IPS-18a (cell line): ENCODE data around the gene ZC3H12A.

Experiments
- H3K27ac ChIP-seq: one replicate; pipeline ENCODE4 v1.5.1; 2013; ENCODE audit warnings: low read length
- H3K27me3 ChIP-seq: one replicate; pipeline ENCODE4 v1.6.1; 2013; ENCODE audit warnings: mild to moderate bottlenecking, low read length; ENCODE audit not compliant: control insufficient read depth, insufficient read depth
- H3K36me3 ChIP-seq: one replicate; pipeline ENCODE4 v1.6.1; 2013; ENCODE audit warnings: low read depth, low read length; ENCODE audit not compliant: control insufficient read depth
- H3K4me1 ChIP-seq: one replicate; pipeline ENCODE4 v1.6.1; 2013; ENCODE audit warnings: low read depth, low read length; ENCODE audit not compliant: control insufficient read depth
- H3K4me3 ChIP-seq: one replicate; pipeline ENCODE4 v1.5.1; 2013; ENCODE audit warnings: low read length
- H3K9ac ChIP-seq: one replicate; pipeline ENCODE4 v1.6.1; 2013; ENCODE audit warnings: mild to moderate bottlenecking, low read length, moderate library complexity
- H3K9me3 ChIP-seq: one replicate; pipeline ENCODE4 v1.6.1; 2013; ENCODE audit warnings: low read depth, low read length; ENCODE audit not compliant: control insufficient read depth

Gene ZC3H12A

GRCh38 chr1:37480581-37481288 lies 6.4 kb downstream of the ZC3H12A start:
- Histone ChIP-seq H3K4me1 (peaks cover 16% of the 10 kb centered on the region), H3K27me3 (no peaks in the 10 kb centered on the region), H3K9me3 (no peaks in the 10 kb centered on the region), H3K4me3 (no peak overlapping the region), H3K36me3 (peaks cover 29% of the 10 kb centered on the region), H3K9ac (no peak overlapping the region), H3K27ac (no peak overlapping the region)

DNA sequence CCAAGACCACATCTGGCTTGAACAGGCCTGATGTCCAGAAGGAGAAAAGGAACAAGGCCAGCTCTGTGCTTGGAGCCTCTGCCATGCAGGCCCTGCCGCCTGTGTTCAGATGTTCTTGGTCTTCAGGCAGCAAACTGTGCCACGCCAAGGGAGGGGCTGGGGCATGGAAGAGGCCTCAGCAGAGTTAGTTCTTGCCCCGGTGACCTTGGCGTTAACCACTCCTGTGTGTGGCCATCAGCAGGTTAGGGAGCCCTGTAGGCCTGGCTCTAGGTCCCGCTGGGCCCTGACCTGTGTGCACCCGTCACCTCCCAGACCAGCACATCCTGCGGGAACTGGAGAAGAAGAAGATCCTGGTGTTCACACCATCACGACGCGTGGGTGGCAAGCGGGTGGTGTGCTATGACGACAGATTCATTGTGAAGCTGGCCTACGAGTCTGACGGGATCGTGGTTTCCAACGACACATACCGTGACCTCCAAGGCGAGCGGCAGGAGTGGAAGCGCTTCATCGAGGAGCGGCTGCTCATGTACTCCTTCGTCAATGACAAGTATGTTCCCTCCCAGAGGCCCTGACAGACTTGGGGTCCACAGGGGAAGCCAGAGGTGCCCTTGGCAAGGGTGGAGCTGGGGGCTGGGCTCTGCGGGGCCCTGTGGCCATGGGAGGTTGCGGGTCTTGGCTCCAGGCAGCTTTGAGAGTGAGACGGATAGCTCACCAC lies 7.1 kb downstream of the ZC3H12A start:
- H3K4me3 ChIP-seq: no peak overlapping the region
- peaks cover 26% of the 10 kb centered on the region for H3K36me3 ChIP-seq
- no peaks in the 10 kb centered on the region for H3K27me3 ChIP-seq
- peaks cover 16% of the 10 kb centered on the region for H3K4me1 ChIP-seq
- no peak overlapping the region for H3K27ac ChIP-seq
- no peaks in the 10 kb centered on the region for H3K9me3 ChIP-seq
- H3K9ac ChIP-seq: no peak overlapping the region

GRCh38 chr1:37482004-37482785 lies 7.8 kb downstream of the ZC3H12A start:
- no peaks in the 10 kb centered on the region for H3K27me3 ChIP-seq
- no peak overlapping the region for H3K27ac ChIP-seq
- H3K9ac ChIP-seq: no peak overlapping the region
- no peak overlapping the region for H3K4me3 ChIP-seq
- no peaks in the 10 kb centered on the region for H3K9me3 ChIP-seq
- H3K36me3 ChIP-seq: peaks cover 26% of the 10 kb centered on the region
- peaks cover 11% of the 10 kb centered on the region for H3K4me1 ChIP-seq

DNA sequence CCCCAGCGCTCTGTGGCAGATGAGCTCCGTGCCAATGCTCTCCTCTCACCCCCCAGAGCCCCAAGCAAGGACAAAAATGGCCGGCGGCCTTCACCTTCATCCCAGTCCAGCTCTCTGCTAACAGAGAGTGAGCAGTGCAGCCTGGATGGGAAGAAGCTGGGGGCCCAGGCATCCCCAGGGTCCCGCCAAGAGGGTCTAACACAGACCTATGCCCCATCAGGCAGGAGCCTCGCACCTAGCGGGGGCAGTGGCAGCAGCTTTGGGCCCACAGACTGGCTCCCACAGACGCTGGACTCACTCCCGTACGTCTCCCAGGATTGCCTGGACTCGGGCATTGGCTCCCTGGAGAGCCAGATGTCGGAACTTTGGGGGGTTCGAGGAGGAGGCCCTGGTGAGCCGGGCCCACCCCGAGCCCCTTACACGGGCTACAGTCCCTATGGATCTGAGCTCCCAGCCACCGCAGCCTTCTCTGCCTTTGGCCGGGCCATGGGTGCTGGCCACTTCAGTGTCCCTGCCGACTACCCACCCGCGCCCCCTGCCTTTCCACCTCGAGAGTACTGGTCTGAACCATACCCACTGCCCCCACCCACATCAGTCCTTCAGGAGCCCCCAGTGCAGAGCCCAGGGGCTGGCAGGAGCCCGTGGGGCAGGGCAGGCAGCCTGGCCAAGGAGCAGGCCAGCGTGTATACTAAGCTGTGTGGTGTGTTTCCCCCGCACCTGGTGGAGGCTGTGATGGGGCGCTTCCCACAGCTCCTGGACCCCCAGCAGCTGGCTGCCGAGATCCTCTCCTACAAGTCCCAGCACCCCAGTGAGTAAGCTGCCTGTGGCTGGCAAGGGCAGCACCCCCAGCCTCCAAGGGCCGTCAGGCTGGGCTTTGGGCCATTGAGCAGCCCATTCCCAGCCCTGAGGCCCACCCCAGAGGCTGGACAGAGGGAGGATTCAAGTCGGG lies 8.7 kb downstream of the ZC3H12A start:
- Histone ChIP-seq H3K36me3 (peaks cover 26% of the 10 kb centered on the region), H3K27me3 (no peaks in the 10 kb centered on the region), H3K27ac (no peak overlapping the region), H3K4me1 (peaks cover 2% of the 10 kb centered on the region), H3K9me3 (no peaks in the 10 kb centered on the region), H3K4me3 (no peak overlapping the region), H3K9ac (no peak overlapping the region)

- H3K9ac ChIP-seq: no peak overlapping the region
- no peaks in the 10 kb centered on the region for H3K4me1 ChIP-seq
- H3K27ac ChIP-seq: no peak overlapping the region
- H3K36me3 ChIP-seq: peaks cover 26% of the 10 kb centered on the region
- H3K27me3 ChIP-seq: no peaks in the 10 kb centered on the region
- no peak overlapping the region for H3K4me3 ChIP-seq
- no peaks in the 10 kb centered on the region for H3K9me3 ChIP-seq
Measured at GRCh38 chr1:37483785-37484184, 9.4 kb downstream of the ZC3H12A start.

- Histone ChIP-seq H3K27ac (no peak overlapping the region), H3K4me1 (no peaks in the 10 kb centered on the region), H3K4me3 (no peak overlapping the region), H3K9me3 (no peaks in the 10 kb centered on the region), H3K9ac (no peak overlapping the region), H3K27me3 (no peaks in the 10 kb centered on the region), H3K36me3 (peaks cover 26% of the 10 kb centered on the region)
Measured at GRCh38 chr1:37484325-37485051, 10.1 kb downstream of the ZC3H12A start.

GRCh38 chr1:37485902-37486679 lies 11.7 kb downstream of the ZC3H12A start:
- Histone ChIP-seq H3K9ac (no peak overlapping the region), H3K36me3 (peaks cover 15% of the 10 kb centered on the region), H3K27me3 (no peaks in the 10 kb centered on the region), H3K4me1 (no peaks in the 10 kb centered on the region), H3K9me3 (no peaks in the 10 kb centered on the region), H3K4me3 (no peak overlapping the region), H3K27ac (no peak overlapping the region)

DNA sequence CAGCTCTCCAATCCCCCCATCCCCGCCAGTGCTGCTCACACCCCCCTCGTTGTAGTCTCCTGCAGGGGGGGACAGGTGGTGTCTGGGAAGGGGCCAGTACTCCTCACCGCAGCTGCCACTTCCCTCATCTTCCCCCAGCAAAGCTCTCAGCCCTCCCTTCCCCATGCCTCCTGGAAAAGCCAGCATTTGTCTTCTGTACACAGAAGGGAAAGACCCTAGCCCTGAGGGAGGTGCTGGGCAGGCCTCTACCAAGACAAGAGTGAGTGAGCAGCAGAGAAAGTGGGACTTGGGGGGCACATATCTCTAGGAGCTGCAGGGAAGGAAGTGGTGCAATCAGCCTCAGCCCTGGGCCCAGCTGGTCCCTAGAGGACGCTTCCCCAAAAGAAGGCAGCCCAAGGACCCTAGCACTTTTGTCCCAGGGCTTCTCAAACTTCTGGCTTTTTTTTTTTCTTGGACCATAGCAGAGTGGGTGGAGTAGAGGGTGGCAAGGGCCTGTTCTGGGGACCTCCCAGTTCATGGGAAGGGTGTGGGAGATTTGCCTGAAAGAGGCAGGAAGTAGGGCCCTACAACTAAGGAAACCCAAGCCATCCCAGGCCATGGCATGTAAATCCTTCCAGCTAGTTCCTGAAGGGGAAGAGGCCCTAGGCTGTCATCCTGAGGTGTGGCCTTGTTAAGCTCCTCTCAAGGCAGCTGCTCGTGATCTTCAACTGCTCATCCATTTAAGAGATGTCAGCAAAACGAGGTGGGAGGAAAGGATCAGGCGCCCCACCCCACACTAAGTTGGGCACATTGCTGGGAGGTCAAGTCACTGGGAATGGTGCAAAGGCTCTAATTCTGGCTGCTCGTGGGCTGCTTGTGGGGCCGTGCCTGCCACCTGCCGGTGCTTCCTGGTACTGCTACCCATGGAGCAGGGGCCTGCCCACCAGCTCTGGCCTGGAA lies 12.6 kb downstream of the ZC3H12A start:
- H3K36me3 ChIP-seq: peaks cover 6% of the 10 kb centered on the region
- H3K4me1 ChIP-seq: no peaks in the 10 kb centered on the region
- no peaks in the 10 kb centered on the region for H3K27me3 ChIP-seq
- H3K4me3 ChIP-seq: no peak overlapping the region
- no peak overlapping the region for H3K9ac ChIP-seq
- H3K9me3 ChIP-seq: no peaks in the 10 kb centered on the region
- H3K27ac ChIP-seq: no peak overlapping the region

- no peak overlapping the region for H3K27ac ChIP-seq
- peaks cover under 1% of the 10 kb centered on the region for H3K36me3 ChIP-seq
- no peaks in the 10 kb centered on the region for H3K4me1 ChIP-seq
- no peak overlapping the region for H3K4me3 ChIP-seq
- H3K9me3 ChIP-seq: no peaks in the 10 kb centered on the region
- H3K27me3 ChIP-seq: no peaks in the 10 kb centered on the region
- no peak overlapping the region for H3K9ac ChIP-seq
Measured at GRCh38 chr1:37487619-37487984, 13.2 kb downstream of the ZC3H12A start.
